ENCODE data around the gene ANK2. TPM values are rescaled to one million over a fixed set of nuclear protein-coding genes. Genes with fewer than 3 reads are reported as not detected.

ANK2 gene
- total RNA-seq, 1 experiment from 2014 or later, result 5.6 TPM

- RAD21 ChIA-PET (ENCODE audit: low non-redundant PET in 1 of 2, low total read pairs in 2 of 2, uncharacterized antibody in 2 of 2, unreplicated experiment in 2 of 2), result no interaction called here
- BruUV-seq (replicated peaks), result no TSS peak
Observed at GRCh38 chr4:113179996-113180395, 130.5 kb downstream of the ANK2 start.

DNA sequence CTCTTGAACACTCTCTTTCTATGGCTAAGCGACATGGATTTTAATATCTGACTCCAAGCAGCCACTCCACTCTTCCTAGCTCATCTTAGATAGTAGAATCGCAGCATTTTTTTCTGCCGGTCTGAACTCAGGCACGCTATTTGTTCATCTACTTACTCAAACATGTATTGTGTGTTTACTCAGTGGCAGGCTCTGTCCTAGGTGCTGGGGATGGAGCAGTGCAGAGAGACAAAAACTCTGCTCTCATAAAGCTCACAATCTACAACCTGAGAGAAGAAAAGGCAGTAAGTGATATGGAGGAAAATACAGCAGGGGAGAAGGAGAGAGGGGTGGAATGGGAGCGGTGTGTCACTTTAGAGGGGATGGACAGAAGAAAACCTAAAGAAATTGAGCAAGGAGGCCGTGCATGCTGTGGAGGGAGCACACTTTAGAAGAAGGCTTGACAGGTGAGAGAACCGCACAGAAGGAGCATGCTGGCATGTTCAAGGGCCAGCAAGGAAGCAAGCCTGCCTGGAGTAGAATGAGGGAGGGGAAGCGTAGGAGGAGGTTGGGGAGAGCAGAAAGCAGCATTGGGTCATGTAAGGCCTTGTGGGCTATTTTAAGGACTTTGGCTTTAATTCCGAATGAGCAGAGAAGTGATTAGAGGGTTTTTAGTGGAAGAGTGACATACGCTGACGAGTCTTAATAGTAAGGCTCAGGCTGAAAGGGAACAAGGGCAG lies 132.0 kb downstream of the ANK2 start:
- DNase-seq (ENCODE audit: low read depth, low spot score), result no peak
- no peak for ATAC-seq
- Histone ChIP-seq H3K4me1 (ENCODE audit: control insufficient read depth in 1 of 2, insufficient read depth in 2 of 2, low read length in 2 of 2) (no peaks in the 10 kb centered on the region), H2AFZ (ENCODE audit: low read depth, low read length, poor library complexity, severe bottlenecking) (no peak overlapping the region), H3K36me3 (ENCODE audit: control insufficient read depth in 1 of 2, insufficient read depth in 2 of 2, low read length in 2 of 2) (no peaks in the 10 kb centered on the region), H3K27me3 (ENCODE audit: insufficient read depth, low read length) (no peaks in the 10 kb centered on the region), H3K9ac (ENCODE audit: low read length) (no peak overlapping the region), H3K9me3 (ENCODE audit: control insufficient read depth in 1 of 2, insufficient read depth in 1 of 2, low read depth in 1 of 2, low read length in 2 of 2) (no peaks in the 10 kb centered on the region), H3K27ac (ENCODE audit: low read depth, low read length) (no peak overlapping the region), H3K79me2 (ENCODE audit: insufficient read depth, low read length) (no peaks in the 10 kb centered on the region), H4K20me1 (ENCODE audit: insufficient read depth) (no peaks in the 10 kb centered on the region), H3K9me2 (ENCODE audit: insufficient read depth) (no peaks in the 10 kb centered on the region), H3K4me3 (replicated peaks in 1 of 2; ENCODE audit: low read depth in 1 of 2, low read length in 2 of 2) (no peak overlapping the region), H3K4me2 (ENCODE audit: low read length) (no peak overlapping the region)
- BruUV-seq (replicated peaks), result no TSS peak
- RAD21 ChIA-PET (ENCODE audit: low non-redundant PET in 1 of 2, low total read pairs in 2 of 2, uncharacterized antibody in 2 of 2, unreplicated experiment in 2 of 2), result no interaction called here
- CTCF ChIA-PET, result no interaction called here
- intact Hi-C loops (cut with micrococcal nuclease), result no loop called here
- POLR2A ChIA-PET, result no interaction called here
- no peak for TF ChIP-seq MAX (IDR thresholded peaks at IDR 0.05)
- TF ChIP-seq TCF7L2 (IDR thresholded peaks at IDR 0.05; ENCODE audit: borderline replicate concordance, extremely low read depth, insufficient read depth, insufficient read length), result no peak
- TF ChIP-seq JUND (IDR thresholded peaks at IDR 0.05), result no peak
- no peak for TF ChIP-seq YY1 (IDR thresholded peaks at IDR 0.05; ENCODE audit: extremely low read depth, insufficient replicate concordance, low read depth, low read length)
- TF ChIP-seq CEBPB (IDR thresholded peaks at IDR 0.05; ENCODE audit: low read depth), result no peak
- TF ChIP-seq ZFX (IDR thresholded peaks at IDR 0.05), result no peak
- TF ChIP-seq SIN3A (IDR thresholded peaks at IDR 0.05; ENCODE audit: low read depth), result no peak
- TF ChIP-seq, protein P1, sequence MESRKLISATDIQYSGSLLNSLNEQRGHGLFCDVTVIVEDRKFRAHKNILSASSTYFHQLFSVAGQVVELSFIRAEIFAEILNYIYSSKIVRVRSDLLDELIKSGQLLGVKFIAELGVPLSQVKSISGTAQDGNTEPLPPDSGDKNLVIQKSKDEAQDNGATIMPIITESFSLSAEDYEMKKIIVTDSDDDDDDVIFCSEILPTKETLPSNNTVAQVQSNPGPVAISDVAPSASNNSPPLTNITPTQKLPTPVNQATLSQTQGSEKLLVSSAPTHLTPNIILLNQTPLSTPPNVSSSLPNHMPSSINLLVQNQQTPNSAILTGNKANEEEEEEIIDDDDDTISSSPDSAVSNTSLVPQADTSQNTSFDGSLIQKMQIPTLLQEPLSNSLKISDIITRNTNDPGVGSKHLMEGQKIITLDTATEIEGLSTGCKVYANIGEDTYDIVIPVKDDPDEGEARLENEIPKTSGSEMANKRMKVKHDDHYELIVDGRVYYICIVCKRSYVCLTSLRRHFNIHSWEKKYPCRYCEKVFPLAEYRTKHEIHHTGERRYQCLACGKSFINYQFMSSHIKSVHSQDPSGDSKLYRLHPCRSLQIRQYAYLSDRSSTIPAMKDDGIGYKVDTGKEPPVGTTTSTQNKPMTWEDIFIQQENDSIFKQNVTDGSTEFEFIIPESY (IDR thresholded peaks at IDR 0.05; ENCODE audit: extremely low read depth, insufficient replicate concordance, low read length), result no peak
- TF ChIP-seq POLR2A (IDR thresholded peaks at IDR 0.05; ENCODE audit: borderline replicate concordance, extremely low read depth, insufficient read depth, insufficient read length), result no peak
- TF ChIP-seq POLR2AphosphoS5 (IDR thresholded peaks at IDR 0.05; ENCODE audit: low read depth, low read length), result no peak
- no peak for TF ChIP-seq EGR1 (IDR thresholded peaks at IDR 0.05; ENCODE audit: low read depth)
- no peak for TF ChIP-seq SP1 (IDR thresholded peaks at IDR 0.05; ENCODE audit: low read depth)

More at GRCh38 chr4:113179996-113180395, 130.5 kb downstream of the ANK2 start:
- H2AFZ ChIP-seq (ENCODE audit: low read depth, low read length, poor library complexity, severe bottlenecking), result no peak overlapping the region
- no peaks in the 10 kb centered on the region for H3K36me3 ChIP-seq (ENCODE audit: control insufficient read depth in 1 of 2, insufficient read depth in 2 of 2, low read length in 2 of 2)
- H4K20me1 ChIP-seq (ENCODE audit: insufficient read depth), result no peaks in the 10 kb centered on the region
- no peaks in the 10 kb centered on the region for H3K27me3 ChIP-seq (ENCODE audit: insufficient read depth, low read length)
- no peaks in the 10 kb centered on the region for H3K79me2 ChIP-seq (ENCODE audit: insufficient read depth, low read length)
- H3K4me2 ChIP-seq (ENCODE audit: low read length), result no peak overlapping the region
- POLR2A ChIA-PET, result no interaction called here
- intact Hi-C loops (cut with micrococcal nuclease), result no loop called here
- no peaks in the 10 kb centered on the region for H3K4me1 ChIP-seq (ENCODE audit: control insufficient read depth in 1 of 2, insufficient read depth in 2 of 2, low read length in 2 of 2)
- CTCF ChIA-PET, result no interaction called here
- no peak for TF ChIP-seq ZFX (IDR thresholded peaks at IDR 0.05)
- H3K9me2 ChIP-seq (ENCODE audit: insufficient read depth), result no peaks in the 10 kb centered on the region
- no peak overlapping the region for H3K9ac ChIP-seq (ENCODE audit: low read length)
- DNase-seq (ENCODE audit: low read depth, low spot score), result no peak
- no peaks in the 10 kb centered on the region for H3K9me3 ChIP-seq (ENCODE audit: control insufficient read depth in 1 of 2, insufficient read depth in 1 of 2, low read depth in 1 of 2, low read length in 2 of 2)
- H3K27ac ChIP-seq (ENCODE audit: low read depth, low read length), result no peak overlapping the region
- no peak for ATAC-seq
- H3K4me3 ChIP-seq (replicated peaks in 1 of 2; ENCODE audit: low read depth in 1 of 2, low read length in 2 of 2), result no peak overlapping the region
